Panc1 (cell line): ENCODE measurements around the gene MGAT5B.

Experiments used
- POLR2AphosphoS5 ChIP-seq: IDR thresholded peaks from 2 replicates; pipeline ENCODE4 v1.6.1; 2012; ENCODE audit warnings: mild to moderate bottlenecking, low read depth, low read length, moderate library complexity
- SIN3A ChIP-seq: IDR thresholded peaks from 2 replicates; pipeline ENCODE4 v1.6.1; 2012; ENCODE audit warnings: low read depth, mild to moderate bottlenecking, low read length, moderate library complexity, borderline replicate concordance; ENCODE audit not compliant: insufficient read depth
- TCF7L2 ChIP-seq: IDR thresholded peaks from 2 replicates; pipeline ENCODE4 v1.6.1; 2011; ENCODE audit warnings: mild to moderate bottlenecking, low read depth, low read length, inconsistent platforms
- TF ChIP-seq, protein P1 (sequence below): fragments of 450-650 bp; IDR thresholded peaks from 2 replicates; pipeline ENCODE4 v1.5.1; 2017; ENCODE audit warnings: mild to moderate bottlenecking
- TF ChIP-seq, protein P2 (sequence below), 2 experiments: IDR thresholded peaks; 2 replicates each; pipeline ENCODE4 v1.6.1; 2011 to 2012; ENCODE audit warnings: low read depth in 2 of 2, control low read depth in 1 of 2, low read length in 1 of 2, mild to moderate bottlenecking in 1 of 2, moderate library complexity in 1 of 2; ENCODE audit not compliant: insufficient read depth in 1 of 2

DNA sequence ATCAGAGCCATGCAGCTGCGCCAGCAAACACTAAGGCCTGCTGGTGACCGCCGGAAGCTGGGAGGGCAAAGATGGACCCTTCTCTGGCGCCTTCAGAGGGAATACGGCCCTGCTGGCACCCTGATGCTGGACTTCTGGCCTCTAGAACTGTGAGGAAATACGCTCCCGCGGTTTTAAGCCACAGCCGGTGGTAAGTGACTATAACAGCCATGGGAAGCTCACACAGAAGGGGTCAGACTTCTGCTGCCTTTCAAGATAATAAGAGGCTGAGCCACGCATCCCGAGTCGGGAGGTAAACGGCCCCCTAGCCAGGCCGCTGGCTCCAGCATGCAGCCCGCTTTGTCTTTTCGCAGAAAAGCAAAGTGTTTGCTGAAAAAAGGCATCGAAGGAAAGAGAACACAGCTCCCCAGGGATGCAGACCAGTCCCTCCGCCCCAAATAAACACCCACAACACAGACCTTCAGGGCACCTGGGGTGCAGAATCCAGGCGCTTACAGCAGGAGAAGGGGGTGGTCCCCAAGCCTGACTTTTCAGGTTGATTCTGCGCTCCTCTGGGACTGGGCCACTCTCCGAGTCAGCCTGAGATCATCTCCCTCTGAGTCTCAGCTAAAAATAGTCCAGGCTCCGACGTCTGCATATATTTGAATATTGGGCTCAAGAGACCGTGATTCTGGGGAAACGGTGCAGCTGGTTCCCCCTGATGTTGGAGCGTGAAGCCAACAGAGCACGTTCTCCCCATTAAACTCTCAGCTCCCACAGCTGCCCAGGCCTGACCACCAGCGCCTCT, 89.7 kb downstream of the MGAT5B start:
- no peak for TF ChIP-seq POLR2AphosphoS5
- TF ChIP-seq, protein P1, sequence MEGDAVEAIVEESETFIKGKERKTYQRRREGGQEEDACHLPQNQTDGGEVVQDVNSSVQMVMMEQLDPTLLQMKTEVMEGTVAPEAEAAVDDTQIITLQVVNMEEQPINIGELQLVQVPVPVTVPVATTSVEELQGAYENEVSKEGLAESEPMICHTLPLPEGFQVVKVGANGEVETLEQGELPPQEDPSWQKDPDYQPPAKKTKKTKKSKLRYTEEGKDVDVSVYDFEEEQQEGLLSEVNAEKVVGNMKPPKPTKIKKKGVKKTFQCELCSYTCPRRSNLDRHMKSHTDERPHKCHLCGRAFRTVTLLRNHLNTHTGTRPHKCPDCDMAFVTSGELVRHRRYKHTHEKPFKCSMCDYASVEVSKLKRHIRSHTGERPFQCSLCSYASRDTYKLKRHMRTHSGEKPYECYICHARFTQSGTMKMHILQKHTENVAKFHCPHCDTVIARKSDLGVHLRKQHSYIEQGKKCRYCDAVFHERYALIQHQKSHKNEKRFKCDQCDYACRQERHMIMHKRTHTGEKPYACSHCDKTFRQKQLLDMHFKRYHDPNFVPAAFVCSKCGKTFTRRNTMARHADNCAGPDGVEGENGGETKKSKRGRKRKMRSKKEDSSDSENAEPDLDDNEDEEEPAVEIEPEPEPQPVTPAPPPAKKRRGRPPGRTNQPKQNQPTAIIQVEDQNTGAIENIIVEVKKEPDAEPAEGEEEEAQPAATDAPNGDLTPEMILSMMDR = no peak
- no peak for TF ChIP-seq SIN3A
- TF ChIP-seq TCF7L2 = no peak
- TF ChIP-seq, protein P2, sequence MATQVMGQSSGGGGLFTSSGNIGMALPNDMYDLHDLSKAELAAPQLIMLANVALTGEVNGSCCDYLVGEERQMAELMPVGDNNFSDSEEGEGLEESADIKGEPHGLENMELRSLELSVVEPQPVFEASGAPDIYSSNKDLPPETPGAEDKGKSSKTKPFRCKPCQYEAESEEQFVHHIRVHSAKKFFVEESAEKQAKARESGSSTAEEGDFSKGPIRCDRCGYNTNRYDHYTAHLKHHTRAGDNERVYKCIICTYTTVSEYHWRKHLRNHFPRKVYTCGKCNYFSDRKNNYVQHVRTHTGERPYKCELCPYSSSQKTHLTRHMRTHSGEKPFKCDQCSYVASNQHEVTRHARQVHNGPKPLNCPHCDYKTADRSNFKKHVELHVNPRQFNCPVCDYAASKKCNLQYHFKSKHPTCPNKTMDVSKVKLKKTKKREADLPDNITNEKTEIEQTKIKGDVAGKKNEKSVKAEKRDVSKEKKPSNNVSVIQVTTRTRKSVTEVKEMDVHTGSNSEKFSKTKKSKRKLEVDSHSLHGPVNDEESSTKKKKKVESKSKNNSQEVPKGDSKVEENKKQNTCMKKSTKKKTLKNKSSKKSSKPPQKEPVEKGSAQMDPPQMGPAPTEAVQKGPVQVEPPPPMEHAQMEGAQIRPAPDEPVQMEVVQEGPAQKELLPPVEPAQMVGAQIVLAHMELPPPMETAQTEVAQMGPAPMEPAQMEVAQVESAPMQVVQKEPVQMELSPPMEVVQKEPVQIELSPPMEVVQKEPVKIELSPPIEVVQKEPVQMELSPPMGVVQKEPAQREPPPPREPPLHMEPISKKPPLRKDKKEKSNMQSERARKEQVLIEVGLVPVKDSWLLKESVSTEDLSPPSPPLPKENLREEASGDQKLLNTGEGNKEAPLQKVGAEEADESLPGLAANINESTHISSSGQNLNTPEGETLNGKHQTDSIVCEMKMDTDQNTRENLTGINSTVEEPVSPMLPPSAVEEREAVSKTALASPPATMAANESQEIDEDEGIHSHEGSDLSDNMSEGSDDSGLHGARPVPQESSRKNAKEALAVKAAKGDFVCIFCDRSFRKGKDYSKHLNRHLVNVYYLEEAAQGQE (IDR thresholded peaks at IDR 0.05; ENCODE audit: insufficient read depth in 1 of 2, low read depth in 2 of 2, low read length in 1 of 2) = no peak
